Measurements from ENCODE around the gene MOV10L1.

DNA sequence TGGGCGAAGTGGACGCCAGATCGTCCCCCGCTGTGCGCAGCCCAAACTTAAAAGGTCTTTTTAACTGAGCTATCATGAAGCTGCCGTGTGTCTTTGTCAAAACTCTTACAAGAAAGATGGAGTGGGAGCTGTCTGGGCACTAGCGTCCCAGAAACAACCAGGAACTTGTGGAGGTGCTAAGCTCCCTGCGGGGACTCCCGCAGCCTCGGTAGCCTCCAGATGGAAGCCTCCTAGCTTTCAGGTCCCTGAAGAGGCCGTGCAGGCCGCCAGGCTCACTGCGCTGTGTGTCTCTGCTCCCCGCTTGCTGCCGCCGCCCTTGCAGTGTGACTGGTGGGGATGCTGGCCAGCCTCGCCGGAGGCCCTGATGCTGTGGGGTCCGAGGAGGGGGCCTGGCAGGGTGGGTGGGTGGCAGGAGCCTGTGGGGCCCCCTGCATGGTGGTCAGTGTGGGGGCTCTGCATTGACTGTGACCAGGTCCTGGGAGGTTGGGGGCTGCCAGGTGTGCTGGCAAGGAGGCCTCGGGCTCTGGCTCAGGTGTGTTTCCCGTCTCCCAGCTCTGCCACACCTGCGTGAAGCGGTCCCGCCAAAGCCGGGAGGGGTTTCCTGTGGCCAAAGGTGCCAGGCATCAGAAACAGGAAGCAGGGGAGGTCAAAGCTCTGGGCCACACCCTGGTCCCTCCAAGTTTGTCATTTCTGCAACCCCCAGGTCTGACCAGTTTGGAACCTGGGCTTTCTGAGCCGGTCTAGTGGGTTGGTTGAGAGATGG is 97.1 kb downstream of the MOV10L1 start:
- TF ChIP-seq, protein P1, sequence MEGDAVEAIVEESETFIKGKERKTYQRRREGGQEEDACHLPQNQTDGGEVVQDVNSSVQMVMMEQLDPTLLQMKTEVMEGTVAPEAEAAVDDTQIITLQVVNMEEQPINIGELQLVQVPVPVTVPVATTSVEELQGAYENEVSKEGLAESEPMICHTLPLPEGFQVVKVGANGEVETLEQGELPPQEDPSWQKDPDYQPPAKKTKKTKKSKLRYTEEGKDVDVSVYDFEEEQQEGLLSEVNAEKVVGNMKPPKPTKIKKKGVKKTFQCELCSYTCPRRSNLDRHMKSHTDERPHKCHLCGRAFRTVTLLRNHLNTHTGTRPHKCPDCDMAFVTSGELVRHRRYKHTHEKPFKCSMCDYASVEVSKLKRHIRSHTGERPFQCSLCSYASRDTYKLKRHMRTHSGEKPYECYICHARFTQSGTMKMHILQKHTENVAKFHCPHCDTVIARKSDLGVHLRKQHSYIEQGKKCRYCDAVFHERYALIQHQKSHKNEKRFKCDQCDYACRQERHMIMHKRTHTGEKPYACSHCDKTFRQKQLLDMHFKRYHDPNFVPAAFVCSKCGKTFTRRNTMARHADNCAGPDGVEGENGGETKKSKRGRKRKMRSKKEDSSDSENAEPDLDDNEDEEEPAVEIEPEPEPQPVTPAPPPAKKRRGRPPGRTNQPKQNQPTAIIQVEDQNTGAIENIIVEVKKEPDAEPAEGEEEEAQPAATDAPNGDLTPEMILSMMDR (conservative IDR thresholded peaks at IDR 0.05; ENCODE audit: low read depth in 2 of 2) = no peak
- TF ChIP-seq CREB1 (CRISPR knock-in tag; IDR thresholded peaks at IDR 0.05; ENCODE audit: low read depth) (no peak), EZH2phosphoT487 (IDR thresholded peaks at IDR 0.05; ENCODE audit: unreplicated experiment) (no peak), POLR2AphosphoS5 (IDR thresholded peaks at IDR 0.05; ENCODE audit: low read depth) (no peak), ZNF114 (CRISPR knock-in tag; IDR thresholded peaks at IDR 0.05) (no peak), REST (IDR thresholded peaks at IDR 0.05; ENCODE audit: unreplicated experiment) (no peak)
- TF ChIP-seq, protein P2, sequence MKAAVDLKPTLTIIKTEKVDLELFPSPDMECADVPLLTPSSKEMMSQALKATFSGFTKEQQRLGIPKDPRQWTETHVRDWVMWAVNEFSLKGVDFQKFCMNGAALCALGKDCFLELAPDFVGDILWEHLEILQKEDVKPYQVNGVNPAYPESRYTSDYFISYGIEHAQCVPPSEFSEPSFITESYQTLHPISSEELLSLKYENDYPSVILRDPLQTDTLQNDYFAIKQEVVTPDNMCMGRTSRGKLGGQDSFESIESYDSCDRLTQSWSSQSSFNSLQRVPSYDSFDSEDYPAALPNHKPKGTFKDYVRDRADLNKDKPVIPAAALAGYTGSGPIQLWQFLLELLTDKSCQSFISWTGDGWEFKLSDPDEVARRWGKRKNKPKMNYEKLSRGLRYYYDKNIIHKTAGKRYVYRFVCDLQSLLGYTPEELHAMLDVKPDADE (IDR thresholded peaks at IDR 0.05) = no peak

All from GM23338 (cell line).